Left ventricle myocardium superior (tissue), 1 donor: ENCODE measurements around the gene ADCK2. TPM values are rescaled to one million over a fixed set of nuclear protein-coding genes. Genes with fewer than 3 reads are reported as not detected.
"Not testable (repeated sequence)": the region's sequence is repeated elsewhere in the genome, so short reads cannot be mapped to it uniquely, and the experiment has no call there.

Experiments
- ATAC-seq: fragments of 200-7000 bp; cut with Tn5 transposase; one replicate; pipeline ENCODE4 v1.9.1; 2020; ENCODE audit warnings: mild to moderate bottlenecking, moderate library complexity
- DNase-seq: peaks from one replicate; pipeline ENCODE4 v3.0.0-alpha.2; 2020
- intact Hi-C: fragments of 100-400 bp; cut with micrococcal nuclease; formaldehyde crosslinking; loops from one replicate; pipeline ENCODE4 v1.11.0; 2022
- total RNA-seq: library from RNA; stranded (reverse); fragmentation: NEBNext Ultra II Directional; extraction: Animal tissue kit (Norgen Biotek cat#: 25700); gene quantifications from one replicate; pipeline ENCODE4 v1.2.1, GENCODE V29; 2021
- donor health status: DM: no; HTN: yes; CAD: no; lungs with severe emphysema.

ADCK2 gene
- total RNA-seq, 1 donor from 2014 or later, result 10.0 TPM

- ATAC-seq, DNase-seq, intact Hi-C loops: not testable (repeated sequence)
Observed at GRCh38 chr7:140669862-140670261, 2.9 kb upstream of the ADCK2 start.

- DNase-seq, result no peak
- no peak for ATAC-seq
- intact Hi-C loops, result no loop called here
Observed at GRCh38 chr7:140670343-140670935, 2.3 kb upstream of the ADCK2 start.

GRCh38 chr7:140671966-140672365 lies 779 bp upstream of the ADCK2 start:
- no peak for ATAC-seq
- intact Hi-C loops, result no loop called here
- no peak for DNase-seq

GRCh38 chr7:140673063-140673773 lies 473 bp downstream of the ADCK2 start:
- intact Hi-C loops, result no loop called here
- DNase-seq (peak; percentile 69), ATAC-seq (peak; percentile 63)

GRCh38 chr7:140673774-140674155 lies 1.0 kb downstream of the ADCK2 start:
- intact Hi-C loops, result no loop called here

GRCh38 chr7:140674356-140674800 lies 1.6 kb downstream of the ADCK2 start:
- intact Hi-C loops, result no loop called here
- ATAC-seq, result no peak
- DNase-seq, result no peak

More at GRCh38 chr7:140673774-140674155, 1.0 kb downstream of the ADCK2 start:
- ATAC-seq (peak; percentile 10), DNase-seq (no peak)

- peak; percentile 63 for ATAC-seq
- intact Hi-C loops, result no loop called here
- no peak for DNase-seq
Observed at GRCh38 chr7:140674899-140675701, 2.4 kb downstream of the ADCK2 start.

- intact Hi-C loops, result no loop called here
- DNase-seq (no peak), ATAC-seq (no peak)
Observed at GRCh38 chr7:140675726-140676125, 3.0 kb downstream of the ADCK2 start.

- no peak for ATAC-seq
- intact Hi-C loops, result no loop called here
- no peak for DNase-seq
Observed at GRCh38 chr7:140676306-140676705, 3.6 kb downstream of the ADCK2 start.

GRCh38 chr7:140676956-140677355 lies 4.2 kb downstream of the ADCK2 start:
- ATAC-seq, intact Hi-C loops, DNase-seq: not testable (repeated sequence)

GRCh38 chr7:140677496-140677895 lies 4.8 kb downstream of the ADCK2 start:
- no peak for DNase-seq
- intact Hi-C loops, result no loop called here
- ATAC-seq, result no peak

GRCh38 chr7:140678081-140678815 lies 5.5 kb downstream of the ADCK2 start:
- DNase-seq, result no peak
- intact Hi-C loops, result no loop called here
- ATAC-seq, result no peak

- ATAC-seq (no peak), DNase-seq (no peak)
- intact Hi-C loops, result no loop called here
Observed at GRCh38 chr7:140678816-140679130, 6.0 kb downstream of the ADCK2 start.

GRCh38 chr7:140679186-140679585 lies 6.4 kb downstream of the ADCK2 start:
- DNase-seq (no peak), ATAC-seq (no peak)
- intact Hi-C loops, result no loop called here

- intact Hi-C loops, result no loop called here
- DNase-seq (no peak), ATAC-seq (no peak)
Observed at GRCh38 chr7:140680886-140681285, 8.1 kb downstream of the ADCK2 start.

- ATAC-seq, result no peak
Observed at GRCh38 chr7:140681766-140682165, 9.0 kb downstream of the ADCK2 start.

GRCh38 chr7:140683657-140684056 lies 10.9 kb downstream of the ADCK2 start:
- no peak for ATAC-seq
- DNase-seq, result no peak
- intact Hi-C loops, result no loop called here

More at GRCh38 chr7:140681766-140682165, 9.0 kb downstream of the ADCK2 start:
- no peak for DNase-seq
- intact Hi-C loops, result no loop called here

- intact Hi-C loops, result no loop called here
- ATAC-seq (no peak), DNase-seq (no peak)
Observed at GRCh38 chr7:140684066-140684950, 11.6 kb downstream of the ADCK2 start.
